HG02678 (cell line): ENCODE measurements around the gene PYGL.
"Not testable (repeated sequence)": the region's sequence is repeated elsewhere in the genome, so short reads cannot be mapped to it uniquely, and the experiment has no call there.

Source experiments
- ATAC-seq: cut with Tn5 transposase; IDR thresholded peaks from one replicate; pipeline ENCODE4 v1.9.1; 2021; ENCODE audit warnings: mild to moderate bottlenecking, moderate library complexity; ENCODE audit not compliant: unreplicated experiment

PYGL gene

GRCh38 chr14:50943943-50944646 is at the start of gene PYGL:
TSS of gene PYGL (minus strand) at chr14:50944483. CDS start at chr14:50944403, 80 bp downstream.
- ATAC-seq = peak; percentile 73

GRCh38 chr14:50985859-50986331 is 41.6 kb upstream of the PYGL start:
- no peak for ATAC-seq

- no peak for ATAC-seq
These were observed 41.0 kb upstream of the PYGL start for GRCh38 chr14:50985124-50985858.

- no peak for ATAC-seq
These were observed 39.9 kb upstream of the PYGL start for GRCh38 chr14:50984036-50984710.

- ATAC-seq = no peak
These were observed 35.9 kb upstream of the PYGL start for GRCh38 chr14:50979941-50980850.

- peak; percentile 87 for ATAC-seq
These were observed 34.6 kb upstream of the PYGL start for GRCh38 chr14:50978888-50979287.

GRCh38 chr14:50978529-50978871 is 34.2 kb upstream of the PYGL start:
- no peak for ATAC-seq

- peak; percentile 53 for ATAC-seq
These were observed 33.7 kb upstream of the PYGL start for GRCh38 chr14:50977863-50978528.

- ATAC-seq = no peak
These were observed 29.8 kb upstream of the PYGL start for GRCh38 chr14:50974118-50974517.

GRCh38 chr14:50972734-50973133 is 28.5 kb upstream of the PYGL start:
- ATAC-seq = no peak

GRCh38 chr14:50970886-50971781 is 26.9 kb upstream of the PYGL start:
- no peak for ATAC-seq

GRCh38 chr14:50967790-50968189 is 23.5 kb upstream of the PYGL start:
- no peak for ATAC-seq

- ATAC-seq = no peak
These were observed 22.8 kb upstream of the PYGL start for GRCh38 chr14:50967103-50967502.

GRCh38 chr14:50964683-50965390 is 20.6 kb upstream of the PYGL start:
- ATAC-seq = no peak

GRCh38 chr14:50963919-50964318 is 19.6 kb upstream of the PYGL start:
- ATAC-seq = no peak

GRCh38 chr14:50961605-50962221 is 17.4 kb upstream of the PYGL start:
- no peak for ATAC-seq

GRCh38 chr14:50957296-50957695 is 13.0 kb upstream of the PYGL start:
- no peak for ATAC-seq

- ATAC-seq = not testable (repeated sequence)
These were observed 12.1 kb upstream of the PYGL start for GRCh38 chr14:50956421-50956820.
